NK-92 (cell line): ENCODE data around the gene HYI.

Experiments used
- DNase-seq: peaks from one replicate; lab custom pipeline; 2025; ENCODE audit not compliant: unreplicated experiment; lab: John Stamatoyannopoulos, UW

HYI gene

DNA sequence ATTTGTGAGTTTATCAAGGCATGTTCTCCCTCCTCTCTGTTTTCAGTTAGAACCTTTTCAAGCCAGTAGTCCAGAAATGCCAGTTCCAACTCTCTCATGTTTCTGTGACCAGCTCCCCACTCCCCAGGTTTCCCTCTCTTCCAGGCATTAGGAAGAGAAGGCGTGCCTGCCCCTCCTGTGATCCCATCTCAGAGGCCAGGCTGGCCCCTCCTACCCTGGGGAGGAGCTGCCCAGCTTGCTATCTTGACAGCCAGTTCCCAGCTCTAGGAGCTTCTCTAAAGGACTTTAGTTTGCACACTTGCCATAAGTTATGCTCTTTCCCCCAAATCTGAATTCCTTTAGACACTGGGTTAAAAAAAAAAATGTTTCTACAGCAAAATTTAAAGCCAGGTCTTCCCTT is 8.9 kb downstream of the HYI start:
- no peak for DNase-seq

DNA sequence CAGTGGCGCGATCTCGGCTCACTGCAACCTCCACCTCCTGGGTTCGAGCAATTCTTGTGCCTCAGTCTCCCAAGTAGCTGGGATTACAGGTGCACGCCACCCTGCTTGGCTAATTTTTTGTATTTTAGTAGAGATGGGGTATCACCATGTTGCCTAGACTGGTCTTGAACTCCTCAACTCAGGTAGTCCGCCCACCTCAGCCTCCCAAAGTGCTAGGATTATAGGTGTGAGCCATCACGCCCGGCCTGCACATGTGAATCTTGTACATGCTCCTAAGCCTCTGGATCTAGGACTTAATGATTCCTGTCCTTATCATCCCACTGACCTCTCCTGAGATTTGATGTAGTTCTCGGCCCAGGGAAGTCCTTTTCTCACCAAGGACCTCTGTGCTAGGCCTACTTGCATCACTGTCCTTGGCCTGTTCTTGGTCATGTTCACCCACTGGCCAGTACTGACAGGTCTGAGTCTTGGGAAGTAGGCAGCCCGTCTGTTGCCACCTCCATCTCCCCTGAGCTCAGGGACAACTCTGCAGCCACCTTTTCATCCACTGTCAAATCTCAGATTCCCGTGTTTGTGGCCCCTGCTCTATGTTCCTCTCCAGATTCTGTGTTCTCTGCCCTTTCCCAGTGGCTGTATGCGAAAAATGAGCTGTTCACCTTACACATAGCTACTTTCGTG is 9.4 kb downstream of the HYI start:
- no peak for DNase-seq

DNA sequence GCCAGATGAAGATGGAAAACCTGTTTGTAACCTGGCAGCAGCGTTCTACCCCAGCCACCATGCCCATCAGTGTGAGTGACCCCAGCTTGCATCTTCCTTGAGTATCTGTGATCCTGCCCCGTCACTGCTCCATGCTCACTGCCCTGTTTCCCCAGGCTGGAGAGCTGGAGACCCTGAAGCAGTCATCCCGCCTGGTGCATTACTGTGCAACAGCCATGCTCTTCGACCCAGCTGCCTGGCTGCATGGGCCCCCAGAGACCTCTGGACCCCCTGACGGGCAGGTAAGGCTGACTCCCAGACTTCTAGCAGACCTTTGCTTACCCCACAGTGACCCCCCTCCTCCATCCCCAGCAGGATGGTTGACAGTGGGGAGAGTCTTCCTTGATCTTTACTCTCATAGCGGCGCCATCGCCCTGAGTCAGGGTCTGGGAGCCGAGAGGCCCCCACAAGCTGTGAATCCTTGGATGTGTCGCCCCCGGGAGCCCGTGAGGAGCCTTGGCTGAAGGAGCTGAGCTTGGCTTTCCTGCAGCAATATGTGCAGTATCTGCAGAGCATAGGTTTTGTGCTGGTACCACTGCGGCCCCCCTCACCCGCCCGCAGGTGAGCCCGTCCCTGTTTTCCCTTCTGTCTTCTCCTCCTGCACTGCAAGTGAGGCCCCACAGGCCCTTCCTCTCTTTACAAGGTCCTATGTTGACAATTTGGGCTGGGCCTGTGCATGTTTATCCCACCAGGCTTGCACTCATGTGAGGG is 10.4 kb downstream of the HYI start:
- no peak for DNase-seq

DNA sequence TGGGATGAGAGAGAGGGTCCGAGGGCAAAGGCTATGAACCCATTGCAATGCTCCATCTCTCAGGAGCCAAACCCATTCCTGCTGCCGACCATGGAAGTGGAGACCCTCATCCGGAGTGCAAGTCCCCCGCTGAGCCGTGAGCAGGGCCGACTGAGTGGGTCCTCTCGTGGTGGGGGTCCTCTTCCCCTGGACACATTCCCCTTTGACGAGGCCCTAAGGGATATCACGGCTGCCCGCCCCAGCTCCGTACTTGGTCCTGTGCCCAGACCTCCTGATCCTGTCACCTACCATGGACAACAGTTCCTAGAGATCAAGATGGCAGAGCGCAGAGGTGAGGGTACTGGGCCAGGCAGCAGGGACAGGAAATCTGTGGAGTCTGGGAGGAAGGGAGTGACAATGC is 11.0 kb downstream of the HYI start:
- DNase-seq = no peak

DNA sequence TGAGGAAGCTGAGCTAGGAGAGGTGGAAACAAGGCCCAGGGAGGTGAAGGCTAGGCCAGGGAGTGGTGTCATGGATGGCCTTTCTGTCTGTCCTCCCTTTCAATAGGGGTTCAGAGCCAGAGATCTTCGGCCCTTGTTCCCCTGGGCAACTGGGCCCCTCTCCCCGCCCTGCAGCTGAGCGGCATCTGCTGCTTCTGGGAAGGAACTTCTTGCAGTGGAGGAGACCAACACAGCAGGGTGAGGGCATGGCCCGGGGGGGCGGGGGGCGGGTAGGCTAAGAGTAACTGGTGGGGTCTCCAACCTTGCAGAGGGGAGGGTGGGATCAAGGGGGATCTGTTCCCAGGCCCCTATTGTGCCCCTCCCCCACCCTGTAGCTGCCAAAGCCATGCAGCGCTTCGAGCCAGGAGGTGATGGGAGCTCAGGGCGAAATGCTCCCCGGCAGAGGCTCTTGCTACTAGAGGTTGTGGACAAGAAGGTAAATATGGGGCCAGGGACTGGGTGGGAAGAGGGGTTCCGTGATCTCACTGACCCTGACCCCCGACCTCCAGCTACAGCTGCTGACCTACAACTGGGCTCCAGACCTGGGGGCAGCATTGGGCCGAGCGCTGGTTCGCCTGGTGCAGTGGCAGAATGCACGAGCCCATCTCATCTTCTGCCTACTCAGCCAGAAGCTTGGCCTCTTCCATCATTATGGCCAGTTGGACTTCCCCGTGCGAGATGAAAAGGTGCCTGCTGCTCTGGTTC is 11.7 kb downstream of the HYI start:
- no peak for DNase-seq

- DNase-seq = no peak
These were observed 12.4 kb downstream of the HYI start for GRCh38 chr1:43441166-43441893.

DNA sequence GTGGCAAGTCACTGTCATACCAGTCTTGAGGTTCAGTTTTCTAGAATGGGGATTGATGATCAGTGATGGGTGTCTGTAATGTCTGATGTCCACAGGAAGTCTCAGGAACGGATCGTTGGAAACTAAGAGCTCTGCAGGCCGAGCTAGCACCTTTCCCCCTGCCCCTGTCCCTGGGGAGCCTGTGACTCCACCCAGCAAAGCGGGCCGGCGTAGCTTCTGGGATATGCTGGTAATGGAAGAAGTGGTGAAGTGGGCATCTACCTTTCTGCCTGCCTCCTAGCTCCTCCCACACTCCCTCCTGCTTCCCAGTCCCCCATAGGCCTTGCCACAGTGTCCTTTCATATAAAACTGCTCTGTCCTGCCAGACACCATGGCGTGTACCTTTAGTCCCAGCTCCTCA is 13.4 kb downstream of the HYI start:
- no peak for DNase-seq

- DNase-seq = no peak
These were observed 13.9 kb downstream of the HYI start for GRCh38 chr1:43439781-43440180.

GRCh38 chr1:43438953-43439581 is 14.7 kb downstream of the HYI start:
- no peak for DNase-seq

- DNase-seq = no peak
These were observed 15.2 kb downstream of the HYI start for GRCh38 chr1:43438576-43438952.

GRCh38 chr1:43438006-43438405 is 15.7 kb downstream of the HYI start:
- DNase-seq = no peak

GRCh38 chr1:43437031-43437973 is 16.4 kb downstream of the HYI start:
- no peak for DNase-seq

GRCh38 chr1:43436371-43436770 is 17.4 kb downstream of the HYI start:
- DNase-seq = no peak

GRCh38 chr1:43435146-43436145 is 18.3 kb downstream of the HYI start:
- no peak for DNase-seq

- DNase-seq = no peak
These were observed 19.5 kb downstream of the HYI start for GRCh38 chr1:43434256-43434655.

DNA sequence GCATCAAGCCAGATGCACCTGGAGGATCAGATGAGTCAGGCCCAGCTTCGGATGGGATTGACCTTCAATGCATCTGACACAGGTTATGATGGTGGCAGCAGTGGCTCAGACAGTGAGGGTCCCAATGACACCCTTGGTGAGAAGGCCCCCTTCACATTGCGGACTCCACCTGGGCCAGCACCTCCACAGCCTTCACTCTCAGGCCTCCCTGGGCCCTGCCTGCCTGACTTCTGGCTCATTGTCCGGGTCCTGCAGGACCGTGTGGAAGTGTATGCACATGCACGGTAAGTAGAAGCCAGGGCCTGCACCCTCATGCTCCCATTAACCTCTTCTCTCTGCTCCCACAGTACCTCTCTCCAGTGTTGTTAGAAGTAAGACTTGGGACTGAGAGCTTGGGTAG is 20.8 kb downstream of the HYI start:
- no peak for DNase-seq

GRCh38 chr1:43432171-43432860 is 21.4 kb downstream of the HYI start:
- DNase-seq = no peak

DNA sequence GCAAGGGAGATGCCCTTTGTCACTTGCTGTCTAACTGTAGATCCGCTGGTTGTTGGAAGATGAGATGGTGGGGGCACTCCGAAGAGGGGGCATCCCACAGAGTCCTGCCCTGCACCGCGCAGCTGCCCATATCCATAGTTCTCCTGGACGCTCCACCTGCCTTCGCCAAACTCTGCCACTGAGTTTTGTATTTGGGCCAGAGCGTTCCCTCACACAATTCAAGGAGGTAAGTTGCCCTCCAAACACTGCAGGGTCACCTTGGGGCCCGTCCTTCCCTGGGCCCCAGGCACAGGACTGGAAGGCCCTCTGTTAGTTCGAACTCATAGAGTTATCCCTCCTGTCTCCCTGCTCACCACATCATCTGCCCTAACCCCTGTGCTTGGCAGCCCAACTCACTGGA is 22.1 kb downstream of the HYI start:
- no peak for DNase-seq
